Adrenal gland (tissue), 5 donors: ENCODE measurements around the gene CCDC185.

Experiments used
- CTCF ChIP-seq, 6 experiments: fragments of 450-650 bp in 4 of 6; fragments of 200-600 bp in 2 of 6; sonication (generic) in 1 of 6; IDR thresholded peaks; 1 replicate in 5 of 6; 2 replicates in 1 of 6; pipeline versions ENCODE4 v1.5.1 to v1.8.0; 2016 to 2021; ENCODE audit warnings: antibody characterized with exemption in 6 of 6, mild to moderate bottlenecking in 2 of 6, moderate library complexity in 1 of 6
- POLR2A ChIP-seq, 2 donors: fragments of 450-650 bp; IDR thresholded peaks; one replicate each; pipeline ENCODE4 v1.6.1; 2017; ENCODE audit warnings: antibody characterized with exemption in 2 of 2, mild to moderate bottlenecking in 2 of 2, moderate library complexity in 1 of 2
- donor health status: DM: no; HTN: no; CAD: no.

- TF ChIP-seq CTCF (IDR thresholded peaks at IDR 0.05) (no peak), POLR2A (IDR thresholded peaks at IDR 0.05) (no peak)
Measured at GRCh38 chr1:223405507-223405906, 12.3 kb downstream of the CCDC185 start.
